GM21529 (cell line): ENCODE measurements around the gene LASP1NB.

Experiments used
- ATAC-seq: cut with Tn5 transposase; IDR thresholded peaks from one replicate; pipeline ENCODE4 v1.9.1; 2021; ENCODE audit not compliant: unreplicated experiment

Gene LASP1NB

DNA sequence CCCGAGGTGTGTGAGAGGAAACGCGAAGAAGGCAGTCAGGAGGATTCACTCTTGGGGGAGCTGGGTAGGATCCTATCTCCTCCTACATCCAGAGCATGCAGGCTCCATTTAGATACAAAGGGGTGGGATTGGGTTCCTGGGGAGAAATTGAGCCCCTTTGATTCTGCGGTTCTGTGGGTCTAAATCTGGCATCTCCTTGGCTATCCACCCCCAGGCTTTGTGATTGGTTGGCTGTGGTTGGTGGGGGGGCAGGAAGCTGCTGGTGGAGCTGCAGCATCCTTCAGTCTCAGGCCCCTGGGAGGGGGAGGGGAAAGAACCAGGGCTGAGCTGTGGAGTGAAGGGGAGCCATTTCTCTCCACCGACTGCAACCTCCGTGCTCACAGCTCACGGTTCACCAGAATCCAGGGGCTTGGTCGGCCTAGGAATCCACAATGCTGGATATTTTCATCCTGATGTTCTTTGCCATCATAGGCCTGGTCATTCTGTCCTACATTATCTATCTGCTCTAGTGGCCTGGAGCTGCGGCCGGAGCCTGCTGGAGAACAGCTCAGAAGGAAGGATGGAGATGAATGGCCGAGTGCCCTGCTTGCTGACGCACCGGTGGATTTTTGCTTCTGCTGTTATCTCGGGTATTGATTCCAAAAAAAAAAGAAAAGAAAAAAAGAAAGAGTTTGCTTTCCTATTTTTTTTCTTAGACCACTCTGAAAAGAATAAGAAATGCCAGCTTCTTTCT is at the start of gene LASP1NB:
Gene LASP1NB (plus strand): TSS at position 352 of the 733 bp plus-strand sequence.
- no peak for ATAC-seq

DNA sequence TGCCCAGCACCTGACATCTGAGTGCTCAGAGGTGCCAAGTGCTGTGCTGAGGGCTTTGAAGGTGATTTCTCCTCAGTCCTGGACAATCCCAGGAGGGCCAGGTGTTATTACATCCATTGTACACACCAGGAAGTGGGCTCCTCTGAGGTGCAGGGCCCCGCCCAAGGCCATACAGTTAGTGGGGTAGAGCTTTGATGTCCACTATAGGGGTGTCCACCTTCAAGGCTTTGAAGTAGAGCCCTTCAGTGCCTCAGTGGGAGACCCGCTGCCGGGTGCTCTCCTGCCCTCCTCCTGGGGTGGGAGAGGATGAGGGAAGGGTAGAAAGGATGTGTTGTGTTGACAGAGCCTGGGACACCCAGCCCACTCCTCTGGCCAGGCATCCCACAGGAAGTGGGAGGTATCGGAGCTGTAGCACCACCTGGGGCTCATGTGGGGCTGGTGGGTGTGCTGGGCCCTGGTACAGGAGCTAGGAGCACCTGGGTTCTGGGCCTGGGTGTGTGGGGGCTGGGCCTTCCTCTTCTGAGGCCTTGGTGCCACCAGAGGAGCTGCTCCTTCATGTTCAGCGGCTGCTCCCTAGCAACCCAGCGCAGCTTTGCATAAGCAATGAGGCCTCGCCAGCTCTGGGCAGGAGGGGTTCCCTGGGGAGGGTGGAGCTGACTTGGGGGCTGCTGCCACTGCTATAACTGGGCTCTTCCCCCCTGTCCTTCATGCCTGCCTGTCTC is 48.1 kb upstream of the LASP1NB start:
- no peak for ATAC-seq

DNA sequence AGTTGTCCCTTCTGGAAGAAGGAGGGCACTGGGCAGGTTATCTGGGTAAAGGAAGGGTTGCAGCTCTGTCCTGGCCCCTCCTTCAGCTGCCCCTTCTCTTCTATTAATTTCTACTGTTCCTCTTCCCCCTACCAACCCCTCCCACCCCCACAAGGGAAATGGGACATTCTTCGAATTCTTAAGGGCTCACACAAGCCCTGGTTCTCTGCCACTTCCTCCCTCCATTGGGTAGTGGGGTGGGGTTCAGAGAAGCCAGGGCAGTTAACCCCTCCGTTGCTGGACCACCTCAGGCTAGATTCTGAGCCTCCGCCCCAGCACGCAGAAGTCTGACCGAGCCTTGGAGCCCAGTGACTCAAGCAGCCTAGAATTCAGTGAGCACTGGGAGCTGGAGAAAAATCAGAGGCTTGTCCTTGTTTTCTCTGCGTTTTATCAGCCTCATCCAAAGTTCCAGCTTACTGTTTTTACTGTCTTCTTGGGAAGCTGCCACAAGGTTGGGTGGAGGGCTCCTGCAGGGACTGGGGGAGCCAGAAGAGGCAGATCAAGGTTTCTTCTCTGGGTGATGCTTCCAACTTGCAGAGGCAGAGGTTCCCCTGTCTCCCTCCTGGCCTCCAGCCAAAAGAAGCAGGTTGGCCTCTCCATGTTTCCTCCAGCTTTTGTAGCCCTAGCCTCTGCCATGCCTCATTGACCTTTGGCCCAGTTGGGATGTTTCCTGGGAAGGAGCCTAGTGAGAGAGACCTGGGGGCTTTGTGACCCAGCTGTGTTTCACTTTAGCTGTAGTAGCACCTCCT is 45.3 kb upstream of the LASP1NB start:
- ATAC-seq = no peak

DNA sequence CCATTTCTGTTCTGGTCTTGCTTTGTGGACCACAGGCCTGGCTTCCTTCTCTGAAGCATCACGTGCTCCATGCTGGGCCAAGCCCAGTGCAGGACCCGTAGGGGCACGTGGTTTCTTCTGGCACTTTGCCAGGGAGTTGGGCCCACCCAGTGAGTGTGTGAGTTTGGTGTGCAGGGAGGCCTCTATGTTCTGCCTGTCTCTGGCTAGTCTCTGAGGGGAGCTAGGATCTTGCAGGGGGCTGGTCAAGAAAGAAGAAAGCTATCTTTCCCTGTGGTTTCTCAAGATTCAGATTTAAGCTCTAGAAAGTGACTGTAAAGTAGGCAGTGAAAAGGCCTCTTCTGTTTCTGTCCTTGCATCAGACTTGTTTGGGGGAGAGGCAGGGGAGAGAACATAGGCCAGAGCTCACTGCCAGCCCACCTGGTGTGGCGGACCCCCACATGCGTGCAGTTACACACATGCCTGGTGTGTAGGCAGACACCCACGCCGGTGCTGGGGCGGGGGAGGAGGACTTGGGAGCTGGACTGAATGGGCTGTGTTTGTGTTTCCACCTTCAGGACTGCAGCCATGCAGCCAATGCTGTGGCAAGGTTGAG is 43.7 kb upstream of the LASP1NB start:
- no peak for ATAC-seq

DNA sequence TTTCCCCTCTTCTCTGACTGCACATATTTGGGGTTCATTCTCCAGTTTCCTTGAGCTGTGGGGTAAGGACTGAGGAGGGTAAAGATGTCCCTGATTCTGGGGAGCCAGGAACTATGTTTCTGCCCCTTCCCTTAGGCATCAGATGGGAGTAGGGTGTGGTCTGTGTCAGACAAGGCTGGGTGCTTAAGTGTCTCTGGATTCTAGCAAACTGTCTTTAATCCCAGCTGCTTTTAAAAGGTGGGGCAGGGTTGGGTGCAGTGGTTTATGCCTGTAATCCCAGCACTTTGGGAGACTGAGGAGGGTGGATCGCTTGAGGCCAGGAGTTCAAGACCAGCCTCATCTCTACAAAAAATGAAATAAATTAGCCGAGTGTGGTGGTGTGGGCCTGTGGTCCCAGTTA is 42.5 kb upstream of the LASP1NB start:
- no peak for ATAC-seq

DNA sequence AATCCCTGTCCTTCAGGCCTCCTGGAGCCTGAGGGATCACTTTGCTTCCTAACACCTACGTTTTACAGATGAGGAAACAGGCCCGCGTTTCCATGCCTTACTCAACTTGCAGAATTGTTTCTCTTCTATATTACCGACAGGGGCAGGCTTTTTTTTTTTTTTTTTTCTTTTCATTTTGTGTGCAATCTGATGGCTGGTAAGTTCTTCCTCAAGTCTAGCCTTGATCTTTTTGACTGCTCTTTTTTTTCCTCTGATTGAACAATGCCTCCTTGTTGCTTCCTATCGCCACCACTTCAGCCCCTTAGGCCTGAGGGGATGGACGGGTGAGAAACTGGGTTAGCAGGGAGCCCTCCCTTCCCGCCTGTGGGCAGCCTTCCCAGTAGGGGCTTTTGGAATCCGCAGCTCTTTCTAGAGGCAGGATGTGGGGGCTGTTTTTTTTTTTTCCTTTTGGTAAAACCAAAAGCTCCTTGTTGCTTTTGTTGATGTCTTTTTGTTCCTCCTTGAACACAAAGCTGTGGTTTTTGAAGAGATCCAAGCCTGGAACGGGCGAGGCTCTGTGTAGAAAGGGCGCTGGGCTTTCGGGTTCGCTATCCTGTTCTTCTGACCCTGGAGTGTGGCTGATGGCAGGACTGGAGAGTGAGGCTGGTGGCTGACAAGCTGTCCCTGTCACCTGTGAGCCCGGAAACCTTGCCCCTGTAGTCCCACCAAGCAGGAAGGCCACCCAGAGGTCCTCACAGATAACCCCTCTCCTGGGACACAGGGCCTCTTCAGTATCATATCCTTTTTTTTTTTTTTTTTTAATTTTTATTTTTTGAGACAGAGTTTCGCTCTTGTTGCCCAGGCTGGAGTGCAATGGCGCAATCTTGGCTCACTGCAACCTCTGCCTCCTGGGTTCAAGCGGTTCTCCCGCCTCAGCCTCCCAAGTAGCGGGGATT is 41.6 kb upstream of the LASP1NB start:
- ATAC-seq = no peak

DNA sequence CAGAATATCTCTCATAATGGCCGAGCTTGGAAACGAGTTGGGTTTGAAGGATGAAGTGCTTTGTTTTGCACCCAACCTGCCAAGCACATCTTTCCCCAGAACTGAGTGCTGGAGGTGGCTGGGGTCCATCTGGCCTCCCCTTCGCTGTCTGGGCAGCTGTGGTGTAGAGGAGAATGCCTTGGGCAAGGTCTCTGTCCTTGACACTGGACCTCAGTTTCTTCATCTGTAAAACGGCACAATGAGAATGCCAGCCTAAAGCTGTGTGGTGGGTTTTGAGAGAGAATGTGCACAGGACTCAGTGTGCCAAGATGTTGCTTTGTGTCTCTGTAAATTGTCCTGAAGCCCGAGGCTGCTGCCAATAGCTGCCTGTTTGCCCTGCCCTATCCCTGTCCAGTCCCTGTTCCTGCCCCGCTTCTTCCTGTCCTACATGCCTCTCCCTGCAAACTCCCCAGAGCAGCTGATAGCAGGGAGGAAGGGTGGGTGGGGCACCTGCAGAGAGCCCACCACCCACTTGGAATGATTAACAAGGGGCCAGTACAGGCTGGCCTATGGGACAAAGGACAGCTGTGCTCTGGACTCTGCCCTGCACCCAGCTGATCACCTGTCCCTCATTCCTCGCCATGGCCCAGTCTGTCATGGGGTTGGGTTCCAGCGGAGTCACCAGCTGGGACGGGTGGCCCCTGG is 40.2 kb upstream of the LASP1NB start:
- ATAC-seq = no peak

DNA sequence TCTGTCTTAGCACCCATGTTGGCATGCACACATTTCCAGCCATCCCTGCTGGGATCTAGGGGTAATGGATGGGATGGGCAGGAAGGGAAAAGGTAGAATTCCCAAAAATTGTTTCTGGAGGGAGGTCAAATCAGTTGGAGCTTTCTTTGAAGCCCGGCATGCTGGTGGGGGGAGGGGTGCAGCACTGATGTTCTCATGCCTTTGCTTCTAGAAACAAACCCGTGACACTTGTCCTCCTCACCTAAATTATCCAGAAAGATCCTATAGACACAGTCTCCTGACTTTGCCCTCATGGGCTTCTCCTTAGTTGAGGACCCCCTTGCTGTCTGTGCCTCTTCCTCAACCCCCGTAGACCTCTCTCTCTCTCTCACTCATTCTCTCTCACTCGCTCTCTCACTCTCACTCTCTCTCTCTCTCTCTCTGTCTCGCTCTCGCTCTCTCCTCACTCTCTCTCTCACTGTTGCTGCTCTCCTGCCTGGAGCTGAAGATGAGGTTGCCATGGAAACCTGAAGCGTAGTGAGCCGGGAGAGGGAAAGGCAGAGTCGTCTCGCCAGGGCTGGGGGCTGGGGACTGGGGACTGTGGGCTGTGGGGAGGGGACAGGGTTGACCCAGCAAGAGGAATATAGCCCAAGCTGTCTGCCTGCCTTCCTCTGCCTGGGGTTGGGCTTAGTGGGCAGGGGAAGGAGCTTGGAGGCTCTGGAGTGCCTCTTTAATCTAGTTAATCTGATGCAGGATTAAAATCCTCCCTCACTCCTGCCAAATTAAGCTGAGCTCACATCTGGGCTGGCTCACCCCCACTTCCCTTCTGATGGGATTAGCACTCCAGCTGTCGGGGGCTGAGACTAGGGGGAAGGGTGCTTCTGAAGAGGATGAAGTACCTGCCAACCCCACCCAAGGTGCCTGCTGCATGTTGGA is 39.4 kb upstream of the LASP1NB start:
- no peak for ATAC-seq

DNA sequence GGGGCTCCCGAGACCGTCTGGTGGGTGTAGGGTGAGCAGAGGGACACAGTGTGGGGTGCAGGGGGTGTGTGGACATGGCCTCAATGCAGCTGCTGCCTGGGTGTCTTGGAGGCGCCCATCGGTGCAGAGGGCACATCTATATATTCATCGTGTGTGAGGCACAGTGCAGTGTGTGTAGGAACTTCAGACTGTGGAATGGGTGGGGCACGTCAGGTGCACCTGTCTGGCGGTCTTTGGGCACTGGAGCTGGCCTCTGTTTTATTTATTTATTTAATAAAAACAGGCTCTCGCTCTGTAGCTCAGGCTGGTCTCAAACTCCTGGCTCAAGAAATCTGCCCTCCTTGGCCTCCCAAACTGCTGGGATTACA is 38.8 kb upstream of the LASP1NB start:
- no peak for ATAC-seq

DNA sequence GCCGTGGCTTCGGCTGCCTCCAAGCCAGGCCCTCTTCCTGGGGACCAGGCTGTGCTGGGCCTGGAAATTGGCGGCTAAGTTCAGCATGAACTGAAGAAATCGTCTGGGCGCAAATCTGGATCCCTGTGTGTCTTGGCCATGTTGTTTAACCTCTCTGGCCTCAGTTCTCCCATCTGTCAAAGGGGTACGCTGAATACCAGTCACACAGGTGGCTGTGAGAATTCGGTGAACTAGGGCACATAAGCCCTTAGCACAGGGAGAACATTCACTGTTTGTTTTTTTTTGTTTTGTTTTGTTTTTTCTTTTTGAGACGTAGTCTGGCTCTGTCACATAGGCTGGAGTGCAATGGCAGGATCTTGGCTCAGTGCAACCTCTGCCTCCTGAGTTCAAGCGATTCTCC is 36.6 kb upstream of the LASP1NB start:
- ATAC-seq = no peak

DNA sequence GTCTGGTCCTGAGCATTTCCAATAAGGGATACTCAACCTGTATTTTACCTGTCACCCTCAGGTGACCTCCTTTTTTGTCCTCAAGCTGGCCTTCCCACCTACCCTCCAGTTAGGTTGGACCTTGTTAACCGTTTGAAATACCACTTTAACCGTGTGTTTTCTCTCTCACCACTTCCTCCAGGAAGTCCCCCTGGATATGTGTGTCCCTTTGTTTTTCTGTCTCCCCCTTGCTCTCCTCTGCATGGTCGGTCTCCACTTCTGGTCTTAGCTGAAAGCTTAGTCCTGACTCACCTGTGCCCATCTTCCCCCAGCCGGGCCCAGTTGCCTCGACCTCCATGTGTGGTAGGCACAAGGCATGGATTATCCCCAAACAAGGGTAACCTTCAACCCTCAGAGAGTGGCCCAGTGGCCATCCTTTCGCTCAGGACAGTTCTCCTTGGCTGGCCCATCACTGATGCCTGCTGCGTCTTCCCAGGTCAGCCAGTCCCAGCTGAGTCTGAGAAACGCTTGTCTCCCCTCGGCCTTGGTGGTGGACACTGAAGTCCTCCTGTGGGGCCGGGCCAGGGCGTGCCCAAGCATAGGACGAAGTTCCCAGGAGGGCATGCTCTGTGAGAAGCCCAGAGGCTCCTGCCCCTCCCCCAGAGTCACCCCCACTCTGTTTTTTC is 35.5 kb upstream of the LASP1NB start:
- no peak for ATAC-seq

DNA sequence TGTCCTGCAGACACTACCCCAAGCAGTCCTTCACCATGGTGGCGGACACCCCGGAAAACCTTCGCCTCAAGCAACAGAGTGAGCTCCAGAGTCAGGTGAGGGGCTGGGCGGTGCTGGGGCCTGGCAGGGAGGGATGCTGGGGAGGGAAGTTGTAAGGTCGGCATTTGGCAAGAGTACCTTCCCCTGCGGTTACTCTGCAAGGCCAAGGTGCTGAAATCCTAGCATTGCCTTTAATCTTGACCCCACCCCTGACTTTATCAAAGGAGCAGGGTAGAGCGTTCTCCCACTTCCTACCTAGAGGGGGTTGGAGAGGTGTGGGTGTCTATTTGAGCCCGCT is 35.0 kb upstream of the LASP1NB start:
- no peak for ATAC-seq

DNA sequence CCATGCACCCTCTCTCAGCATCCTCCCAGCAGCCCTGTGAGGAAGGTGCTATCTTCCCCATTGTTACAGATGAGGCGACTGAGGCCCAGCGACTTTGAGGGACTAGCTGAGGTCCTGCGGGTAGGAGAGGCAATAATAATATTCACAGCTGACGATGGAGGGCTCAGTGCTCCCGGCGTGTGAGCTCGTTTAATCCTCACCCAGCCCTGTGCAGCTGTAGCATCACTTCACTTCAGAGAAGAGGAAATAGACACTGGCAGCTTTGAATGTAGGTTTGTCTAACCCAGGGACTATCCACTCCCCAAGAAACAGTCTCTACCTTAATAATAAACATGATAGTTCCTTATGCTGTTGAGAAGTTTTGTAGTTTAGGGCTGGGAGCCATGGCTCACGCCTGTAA is 34.0 kb upstream of the LASP1NB start:
- ATAC-seq = no peak

DNA sequence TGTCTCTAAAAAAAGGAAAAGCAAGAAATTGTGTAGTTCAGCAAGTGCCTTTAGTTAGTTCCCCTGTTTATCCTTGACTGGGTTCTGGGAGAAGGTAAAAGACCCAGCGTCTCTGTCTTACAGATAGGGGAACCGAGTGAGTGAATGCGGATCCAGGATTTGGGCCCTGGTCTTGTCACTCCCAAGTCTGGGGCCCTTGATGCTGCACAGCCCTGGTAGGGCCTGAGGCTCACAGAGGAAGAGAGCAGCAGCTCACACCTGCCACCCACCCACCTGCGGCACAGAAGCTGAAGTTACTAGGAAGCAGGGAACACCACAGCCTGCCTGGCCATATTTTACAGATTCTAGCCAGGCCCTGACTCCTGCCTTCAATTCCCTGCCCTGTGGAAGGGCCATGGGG is 33.3 kb upstream of the LASP1NB start:
- no peak for ATAC-seq

DNA sequence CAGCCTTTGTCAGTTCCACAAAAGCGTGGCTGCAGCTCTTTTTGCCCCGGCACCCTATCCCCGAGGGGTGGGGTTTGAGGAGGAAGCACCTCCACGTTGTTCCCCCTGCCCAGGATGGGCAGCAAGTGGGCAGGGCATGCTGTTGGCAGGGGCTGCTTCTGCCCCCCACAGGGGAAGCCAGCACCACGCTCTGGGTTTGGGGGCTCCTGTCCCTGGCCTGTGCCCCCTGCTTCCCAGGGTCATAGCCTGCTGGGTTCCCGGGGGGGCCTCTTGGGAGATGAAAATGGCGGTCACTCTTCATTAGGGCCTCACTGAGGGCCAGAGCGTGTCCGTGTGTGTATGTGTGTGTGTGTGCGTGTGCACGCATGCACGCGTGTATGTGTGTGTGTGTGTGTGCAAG is 32.8 kb upstream of the LASP1NB start:
- ATAC-seq = no peak

DNA sequence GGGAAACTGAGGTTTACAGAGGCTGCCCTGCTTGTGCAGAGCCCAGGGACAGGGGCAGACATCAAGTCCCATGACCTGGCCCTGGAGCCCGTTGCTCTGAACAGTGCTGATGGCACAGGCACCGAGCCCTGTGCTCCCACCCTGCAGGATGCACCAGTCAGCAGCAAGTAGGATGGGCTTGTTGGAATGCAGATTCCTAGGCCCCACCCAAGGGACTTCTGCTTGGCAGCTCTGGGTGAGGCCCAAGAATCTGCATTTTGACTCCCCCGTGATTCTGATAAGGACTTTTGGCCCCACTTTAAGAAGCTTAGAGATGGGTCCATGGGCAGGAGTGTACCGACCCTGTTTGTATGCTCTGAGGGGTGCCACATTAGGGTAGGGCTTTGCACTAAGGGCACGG is 32.3 kb upstream of the LASP1NB start:
- ATAC-seq = no peak

DNA sequence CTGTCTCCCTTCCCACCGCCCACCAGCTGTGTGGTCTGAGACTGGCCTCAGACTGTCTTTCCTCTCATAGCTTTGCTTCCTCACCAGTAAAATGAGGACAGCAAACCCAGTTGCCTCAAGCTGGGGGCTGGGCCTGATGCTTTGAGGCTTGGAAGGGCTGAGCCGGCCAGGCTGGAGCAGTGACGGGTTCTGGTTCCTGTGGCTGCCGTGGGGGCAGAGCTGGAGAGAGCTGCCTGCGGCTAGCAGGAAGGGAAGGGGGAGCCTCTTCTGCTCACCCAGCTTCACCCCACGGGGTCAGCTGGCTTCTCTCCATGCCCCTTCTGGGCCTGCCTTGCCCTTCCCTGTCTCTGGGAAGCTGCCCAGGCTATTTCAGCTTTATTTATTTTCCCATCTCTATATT is 31.8 kb upstream of the LASP1NB start:
- no peak for ATAC-seq

DNA sequence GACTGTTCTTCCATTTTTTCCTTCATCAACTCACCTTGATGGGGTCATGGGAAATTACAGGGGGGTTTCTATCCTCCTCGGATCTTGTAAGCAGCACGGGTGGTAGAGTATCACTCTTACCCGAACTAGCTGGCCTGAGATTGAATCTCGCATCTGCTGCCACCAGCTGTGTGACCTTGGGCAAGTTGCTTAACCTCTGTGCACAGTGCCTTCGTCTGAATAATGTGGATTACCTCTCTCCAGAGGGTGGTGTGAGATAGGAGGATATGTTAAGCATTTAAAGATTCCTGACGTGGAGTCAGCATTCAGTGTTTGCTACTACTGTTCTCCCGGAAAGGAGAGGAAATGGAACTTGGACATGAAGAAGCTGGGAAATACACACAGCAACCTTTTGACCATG is 31.1 kb upstream of the LASP1NB start:
- ATAC-seq = no peak
